ENCODE measurements around the gene CASS4. TPM values are rescaled to one million over a fixed set of nuclear protein-coding genes. Genes with fewer than 3 reads are reported as not detected.

Gene CASS4
- total RNA-seq, 4 donors from 2014 or later = 1.1 to 1.4 (median 1.1) TPM; not detected in 1

GRCh38 chr20:56369179-56369578, 42.9 kb upstream of the CASS4 start:
- WGBS, 2 donors (ENCODE audit: low coverage in 1 of 2) = 76 to 90% methylated on average over 4 of the region's 4 CpGs
- Histone ChIP-seq H3K27me3 (no peaks in the 10 kb centered on the region), H3K4me1 (no peaks in the 10 kb centered on the region), H3K36me3 (peaks cover 0 to 22% (median 7%) of the 10 kb centered on the region in 4 donors), H3K9me3 (no peaks in the 10 kb centered on the region), H3K4me3 (no peak overlapping the region), H3K27ac (no peak overlapping the region)
- in situ Hi-C loops (cut with MboI; ENCODE audit: low pct_ligation_motif_present in 1 of 4, low pct_unique_long_range_greater_than_20kb in 1 of 4, low sequenced_read_pairs in 3 of 4) = no loop called here
- no peak for DNase-seq
- TF ChIP-seq POLR2A (IDR thresholded peaks at IDR 0.05) (no peak), CTCF (IDR thresholded peaks at IDR 0.05) (no peak), EP300 (IDR thresholded peaks at IDR 0.05; ENCODE audit: low read depth) (no peak), POLR2AphosphoS5 (IDR thresholded peaks at IDR 0.05) (no peak)
- intact Hi-C loops (cut with DNase I; ENCODE audit: low total_unique reads) = no loop called here

- in situ Hi-C loops (cut with MboI; ENCODE audit: low pct_ligation_motif_present in 1 of 4, low pct_unique_long_range_greater_than_20kb in 1 of 4, low sequenced_read_pairs in 3 of 4) = no loop called here
- Histone ChIP-seq H3K27me3 (no peaks in the 10 kb centered on the region), H3K9me3 (no peaks in the 10 kb centered on the region), H3K27ac (no peak overlapping the region), H3K36me3 (peaks cover 0 to 7% (median 3%) of the 10 kb centered on the region in 4 donors), H3K4me3 (no peak overlapping the region), H3K4me1 (no peaks in the 10 kb centered on the region)
- WGBS, 2 donors (ENCODE audit: low coverage in 1 of 2) = 94 to 95% methylated on average over 10 to 11 of the region's 11 CpGs
- intact Hi-C loops (cut with DNase I; ENCODE audit: low total_unique reads) = no loop called here
- no peak for DNase-seq
- no peak for TF ChIP-seq CTCF (IDR thresholded peaks at IDR 0.05)
- no peak for TF ChIP-seq POLR2AphosphoS5 (IDR thresholded peaks at IDR 0.05)
- no peak for TF ChIP-seq EP300 (IDR thresholded peaks at IDR 0.05; ENCODE audit: low read depth)
- no peak for TF ChIP-seq POLR2A (IDR thresholded peaks at IDR 0.05)
Measured at GRCh38 chr20:56371977-56372376, 40.1 kb upstream of the CASS4 start.

- Histone ChIP-seq H3K36me3 (no peaks in the 10 kb centered on the region), H3K4me3 (no peak overlapping the region), H3K4me1 (no peaks in the 10 kb centered on the region), H3K27ac (no peak overlapping the region), H3K9me3 (no peaks in the 10 kb centered on the region), H3K27me3 (no peaks in the 10 kb centered on the region)
- TF ChIP-seq EP300 (IDR thresholded peaks at IDR 0.05; ENCODE audit: low read depth) = no peak
- TF ChIP-seq POLR2A (IDR thresholded peaks at IDR 0.05) = no peak
- no peak for TF ChIP-seq POLR2AphosphoS5 (IDR thresholded peaks at IDR 0.05)
- no peak for TF ChIP-seq CTCF (IDR thresholded peaks at IDR 0.05)
- DNase-seq = no peak
- WGBS, 2 donors (ENCODE audit: low coverage in 1 of 2) = 81 to 88% methylated on average over 1 of the region's 1 CpG
- in situ Hi-C loops (cut with MboI; ENCODE audit: low pct_ligation_motif_present in 1 of 4, low pct_unique_long_range_greater_than_20kb in 1 of 4, low sequenced_read_pairs in 3 of 4) = no loop called here
- intact Hi-C loops (cut with DNase I; ENCODE audit: low total_unique reads) = no loop called here
Measured at GRCh38 chr20:56372850-56373249, 39.2 kb upstream of the CASS4 start.

GRCh38 chr20:56373942-56374341, 38.1 kb upstream of the CASS4 start:
- intact Hi-C loops (cut with DNase I; ENCODE audit: low total_unique reads) (no loop called here), in situ Hi-C loops (cut with MboI; ENCODE audit: low pct_ligation_motif_present in 1 of 4, low pct_unique_long_range_greater_than_20kb in 1 of 4, low sequenced_read_pairs in 3 of 4) (no loop called here)
- no peaks in the 10 kb centered on the region for H3K4me1 ChIP-seq
- DNase-seq = no peak
- H3K4me3 ChIP-seq = no peak overlapping the region
- H3K36me3 ChIP-seq = no peaks in the 10 kb centered on the region
- WGBS, 2 donors (ENCODE audit: low coverage in 1 of 2) = 50 to 71% methylated on average over 1 of the region's 1 CpG
- no peaks in the 10 kb centered on the region for H3K27me3 ChIP-seq
- no peaks in the 10 kb centered on the region for H3K9me3 ChIP-seq
- no peak overlapping the region for H3K27ac ChIP-seq
- no peak for TF ChIP-seq POLR2A (IDR thresholded peaks at IDR 0.05)
- no peak for TF ChIP-seq POLR2AphosphoS5 (IDR thresholded peaks at IDR 0.05)
- no peak for TF ChIP-seq CTCF (IDR thresholded peaks at IDR 0.05)
- no peak for TF ChIP-seq EP300 (IDR thresholded peaks at IDR 0.05; ENCODE audit: low read depth)

Data from transverse colon (tissue), 4 donors.